Measurements from ENCODE around the gene MED22.

DNA sequence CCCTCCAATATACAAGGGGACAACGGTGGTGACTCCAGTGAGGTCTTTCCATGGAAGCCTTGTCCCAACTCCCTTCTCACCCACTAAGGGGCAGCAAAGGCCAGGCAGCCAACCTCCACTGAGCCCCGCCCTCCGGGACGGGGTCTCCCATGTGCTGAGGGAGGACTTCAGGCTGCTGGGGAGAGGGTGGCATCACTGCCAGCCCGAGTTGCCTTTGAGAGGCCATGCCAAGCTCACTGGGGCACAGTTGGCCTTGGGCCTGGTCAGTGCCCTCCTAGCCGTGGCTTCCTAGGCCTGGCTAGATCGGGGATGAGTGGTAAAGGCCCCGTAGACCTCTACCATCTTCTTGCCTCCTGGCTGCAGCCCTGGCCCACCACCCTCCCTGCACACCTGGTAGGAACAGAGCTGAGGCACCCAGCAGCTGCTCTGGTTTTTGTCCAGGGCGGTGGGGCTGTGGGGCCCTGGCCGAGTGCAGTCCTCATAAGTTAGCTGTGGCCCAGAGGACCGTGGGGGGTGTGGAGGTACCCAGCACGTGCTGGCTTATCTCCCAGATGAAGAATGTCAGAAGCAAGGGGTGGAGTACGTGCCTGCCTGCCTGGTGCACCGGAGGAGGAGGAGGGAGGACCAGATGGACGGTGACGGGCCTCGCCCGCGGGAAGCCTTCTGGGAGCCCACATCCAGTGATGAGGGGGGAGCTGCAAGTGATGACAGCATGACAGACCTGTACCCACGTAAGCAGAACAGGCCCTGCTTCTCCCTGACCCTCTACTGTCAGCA lies 11.7 kb upstream of the MED22 start:
- TF ChIP-seq, protein P1, sequence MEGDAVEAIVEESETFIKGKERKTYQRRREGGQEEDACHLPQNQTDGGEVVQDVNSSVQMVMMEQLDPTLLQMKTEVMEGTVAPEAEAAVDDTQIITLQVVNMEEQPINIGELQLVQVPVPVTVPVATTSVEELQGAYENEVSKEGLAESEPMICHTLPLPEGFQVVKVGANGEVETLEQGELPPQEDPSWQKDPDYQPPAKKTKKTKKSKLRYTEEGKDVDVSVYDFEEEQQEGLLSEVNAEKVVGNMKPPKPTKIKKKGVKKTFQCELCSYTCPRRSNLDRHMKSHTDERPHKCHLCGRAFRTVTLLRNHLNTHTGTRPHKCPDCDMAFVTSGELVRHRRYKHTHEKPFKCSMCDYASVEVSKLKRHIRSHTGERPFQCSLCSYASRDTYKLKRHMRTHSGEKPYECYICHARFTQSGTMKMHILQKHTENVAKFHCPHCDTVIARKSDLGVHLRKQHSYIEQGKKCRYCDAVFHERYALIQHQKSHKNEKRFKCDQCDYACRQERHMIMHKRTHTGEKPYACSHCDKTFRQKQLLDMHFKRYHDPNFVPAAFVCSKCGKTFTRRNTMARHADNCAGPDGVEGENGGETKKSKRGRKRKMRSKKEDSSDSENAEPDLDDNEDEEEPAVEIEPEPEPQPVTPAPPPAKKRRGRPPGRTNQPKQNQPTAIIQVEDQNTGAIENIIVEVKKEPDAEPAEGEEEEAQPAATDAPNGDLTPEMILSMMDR (IDR thresholded peaks at IDR 0.05): peak in 1 of 5 experiments; percentile 6
- TF ChIP-seq EP300 (IDR thresholded peaks at IDR 0.05; ENCODE audit: low read depth): no peak
- no peak for TF ChIP-seq POLR2AphosphoS5 (IDR thresholded peaks at IDR 0.05)
- TF ChIP-seq POLR2A (IDR thresholded peaks at IDR 0.05): no peak

Measured in transverse colon (tissue), 4 donors.